Iris pigment epithelial cell (primary cell): ENCODE data around the gene HPCA.
A peak's percentile ranks its signal among the peaks of the same experiment; 100 is the strongest.
"Not testable (repeated sequence)": the region's sequence is repeated elsewhere in the genome, so short reads cannot be mapped to it uniquely, and the experiment has no call there.

Experiments
- DNase-seq: peaks from one replicate; pipeline ENCODE4 v3.0.0-alpha.2; 2011; ENCODE audit warnings: low read depth

Gene HPCA

GRCh38 chr1:32902535-32902920 lies 16.2 kb downstream of the HPCA start:
- DNase-seq: no peak

- no peak for DNase-seq
Observed at GRCh38 chr1:32903991-32904785, 17.9 kb downstream of the HPCA start.

GRCh38 chr1:32904797-32905196 lies 18.5 kb downstream of the HPCA start:
- DNase-seq: no peak

GRCh38 chr1:32905588-32905987 lies 19.3 kb downstream of the HPCA start:
- not testable (repeated sequence) for DNase-seq

GRCh38 chr1:32906654-32907053 lies 20.4 kb downstream of the HPCA start:
- DNase-seq: no peak

- DNase-seq: no peak
Observed at GRCh38 chr1:32907435-32907834, 21.1 kb downstream of the HPCA start.

- no peak for DNase-seq
Observed at GRCh38 chr1:32910319-32910718, 24.0 kb downstream of the HPCA start.

GRCh38 chr1:32915766-32916706 lies 29.7 kb downstream of the HPCA start:
- no peak for DNase-seq

- no peak for DNase-seq
Observed at GRCh38 chr1:32917521-32917920, 31.2 kb downstream of the HPCA start.

GRCh38 chr1:32918179-32918578 lies 31.9 kb downstream of the HPCA start:
- DNase-seq: no peak

- DNase-seq: peak; percentile 58
Observed at GRCh38 chr1:32919811-32920733, 33.8 kb downstream of the HPCA start.

GRCh38 chr1:32920833-32921232 lies 34.5 kb downstream of the HPCA start:
- DNase-seq: no peak

- DNase-seq: no peak
Observed at GRCh38 chr1:32924881-32925344, 38.6 kb downstream of the HPCA start.

GRCh38 chr1:32925403-32926162 lies 39.3 kb downstream of the HPCA start:
- peak; percentile 32 for DNase-seq

- DNase-seq: no peak
Observed at GRCh38 chr1:32926562-32926961, 40.3 kb downstream of the HPCA start.

- no peak for DNase-seq
Observed at GRCh38 chr1:32927441-32927840, 41.1 kb downstream of the HPCA start.

- DNase-seq: no peak
Observed at GRCh38 chr1:32928285-32928684, 42.0 kb downstream of the HPCA start.

- DNase-seq: no peak
Observed at GRCh38 chr1:32928715-32929114, 42.4 kb downstream of the HPCA start.

GRCh38 chr1:32929366-32929765 lies 43.1 kb downstream of the HPCA start:
- no peak for DNase-seq

- DNase-seq: no peak
Observed at GRCh38 chr1:32931760-32932159, 45.5 kb downstream of the HPCA start.

GRCh38 chr1:32933742-32934322 lies 47.5 kb downstream of the HPCA start:
- peak; percentile 29 for DNase-seq
